ACC112 (cell line): Measurements from ENCODE around the gene TYRP1.
A peak's percentile ranks its signal among the peaks of the same experiment; 100 is the strongest.

ENCODE experiments used
- H2AFZ ChIP-seq: fragments of 200-600 bp; sonication (generic); one replicate; pipeline ENCODE4 v1.6.0; 2017; ENCODE audit warnings: antibody characterized with exemption, low read length; ENCODE audit not compliant: unreplicated experiment
- H3K27ac ChIP-seq: fragments of 200-600 bp; sonication (generic); 2 replicates; pipeline ENCODE4 v1.5.1; 2014; ENCODE audit warnings: low read depth, mild to moderate bottlenecking, antibody characterized with exemption, low read length, moderate library complexity
- H3K27me3 ChIP-seq: fragments of 200-600 bp; sonication (generic); 2 replicates; pipeline ENCODE4 v1.6.1; 2014; ENCODE audit warnings: mild to moderate bottlenecking, antibody characterized with exemption, low read length, moderate library complexity, mixed read lengths; ENCODE audit not compliant: insufficient read depth
- H3K36me3 ChIP-seq: fragments of 200-600 bp; sonication (generic); 2 replicates; pipeline ENCODE4 v1.6.1; 2016; ENCODE audit warnings: mild to moderate bottlenecking, antibody characterized with exemption, low read length, moderate library complexity, mixed read lengths; ENCODE audit not compliant: insufficient read depth
- H3K4me1 ChIP-seq: fragments of 200-600 bp; sonication (generic); one replicate; pipeline ENCODE4 v1.6.1; 2016; ENCODE audit warnings: low read length, mixed read lengths; ENCODE audit not compliant: insufficient read depth, unreplicated experiment, control insufficient read depth
- H3K4me3 ChIP-seq: fragments of 200-600 bp; sonication (generic); 2 replicates; pipeline ENCODE4 v1.5.1; 2014; ENCODE audit warnings: mild to moderate bottlenecking, low read depth, low read length
- H3K79me2 ChIP-seq: fragments of 200-600 bp; sonication (generic); one replicate; pipeline ENCODE4 v1.6.0; 2016; ENCODE audit warnings: low read length; ENCODE audit not compliant: control insufficient read depth, unreplicated experiment, insufficient read depth

Gene TYRP1

DNA sequence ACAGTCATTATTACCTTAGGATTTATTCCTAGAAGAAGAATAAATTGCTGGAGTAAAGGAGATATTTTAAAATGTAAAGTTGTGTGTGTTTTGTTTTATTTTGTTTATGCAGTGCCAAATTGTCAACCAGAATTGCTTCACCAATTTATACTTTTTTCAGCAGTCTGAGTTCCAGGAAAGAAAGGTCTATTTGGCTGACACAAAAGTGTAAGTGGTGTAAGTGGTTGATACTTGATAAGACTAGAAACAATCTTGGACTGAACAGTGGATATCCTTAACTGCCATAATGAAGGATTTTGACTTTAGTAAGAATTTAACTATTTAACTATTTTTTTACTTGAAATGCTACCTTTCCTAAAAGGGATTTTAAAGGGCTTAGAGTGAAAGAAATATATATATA lies 37.7 kb downstream of the TYRP1 start:
- Histone ChIP-seq H3K4me3 (no peak overlapping the region), H3K36me3 (no peaks in the 10 kb centered on the region), H3K79me2 (no peaks in the 10 kb centered on the region), H3K4me1 (no peaks in the 10 kb centered on the region), H2AFZ (no peak overlapping the region), H3K27ac (no peak overlapping the region), H3K27me3 (no peaks in the 10 kb centered on the region)

DNA sequence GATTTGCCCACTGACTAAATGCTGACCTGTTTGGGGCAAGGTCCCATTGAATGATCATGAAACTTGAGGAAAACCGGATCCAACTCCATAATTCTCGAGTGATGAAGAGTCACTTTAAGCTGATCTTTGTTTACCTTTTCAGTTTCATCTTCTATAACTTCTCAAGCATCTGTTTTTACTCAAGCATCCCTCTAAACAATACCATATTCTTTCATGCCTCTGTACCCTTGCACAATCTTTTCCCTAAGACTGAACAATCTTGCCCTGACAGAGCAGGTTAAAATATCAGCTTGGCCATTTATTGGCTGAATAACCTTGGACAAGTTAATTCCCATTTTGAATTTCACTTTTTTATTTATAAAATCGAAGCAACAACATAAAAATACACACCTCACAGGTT lies 39.8 kb downstream of the TYRP1 start:
- no peaks in the 10 kb centered on the region for H3K27me3 ChIP-seq
- no peak overlapping the region for H2AFZ ChIP-seq
- H3K4me1 ChIP-seq, result no peaks in the 10 kb centered on the region
- H3K79me2 ChIP-seq, result no peaks in the 10 kb centered on the region
- no peak overlapping the region for H3K27ac ChIP-seq
- H3K36me3 ChIP-seq, result no peaks in the 10 kb centered on the region
- no peak overlapping the region for H3K4me3 ChIP-seq

DNA sequence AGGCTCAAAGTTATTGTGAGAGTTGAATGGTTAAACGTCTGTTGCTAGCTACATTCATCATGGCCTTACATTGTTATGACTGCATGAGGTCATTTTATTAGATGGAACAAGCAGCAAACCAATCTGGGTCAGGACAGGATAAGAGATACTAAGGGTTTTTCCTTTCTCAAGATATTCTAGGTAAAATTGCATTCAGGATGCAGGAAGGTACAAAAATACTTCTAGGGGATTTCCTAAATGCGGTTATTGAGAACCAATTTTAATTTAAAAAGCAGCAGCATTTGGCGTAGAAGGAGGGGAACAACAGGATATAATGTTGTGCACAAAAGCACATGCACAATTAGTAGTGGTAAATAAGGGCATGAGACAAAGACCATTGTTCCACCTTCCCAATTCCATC lies 42.5 kb downstream of the TYRP1 start:
- H2AFZ ChIP-seq, result no peak overlapping the region
- no peaks in the 10 kb centered on the region for H3K36me3 ChIP-seq
- no peaks in the 10 kb centered on the region for H3K27me3 ChIP-seq
- H3K27ac ChIP-seq, result no peak overlapping the region
- H3K4me1 ChIP-seq, result no peaks in the 10 kb centered on the region
- H3K4me3 ChIP-seq, result no peak overlapping the region
- H3K79me2 ChIP-seq, result no peaks in the 10 kb centered on the region

DNA sequence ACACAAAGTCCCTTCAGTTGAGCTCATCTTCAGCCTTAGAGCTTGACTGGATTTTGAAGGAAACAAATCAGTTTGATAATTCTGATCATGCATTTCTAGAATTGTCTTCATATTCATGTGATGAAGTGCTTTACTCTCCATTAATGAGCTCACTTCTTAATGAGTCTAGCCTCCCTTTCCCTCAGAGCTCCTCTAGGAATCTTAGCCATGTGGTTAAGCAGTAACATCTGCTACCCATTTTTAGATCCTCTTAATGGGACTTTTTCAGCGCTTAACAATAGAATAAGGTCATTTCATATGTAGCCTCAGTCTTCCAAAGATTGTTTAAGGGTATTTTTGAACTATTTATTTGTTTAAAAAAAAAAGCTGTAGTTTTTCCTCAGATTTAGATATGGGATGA lies 44.7 kb downstream of the TYRP1 start:
- Histone ChIP-seq H3K27ac (no peak overlapping the region), H3K27me3 (no peaks in the 10 kb centered on the region)

DNA sequence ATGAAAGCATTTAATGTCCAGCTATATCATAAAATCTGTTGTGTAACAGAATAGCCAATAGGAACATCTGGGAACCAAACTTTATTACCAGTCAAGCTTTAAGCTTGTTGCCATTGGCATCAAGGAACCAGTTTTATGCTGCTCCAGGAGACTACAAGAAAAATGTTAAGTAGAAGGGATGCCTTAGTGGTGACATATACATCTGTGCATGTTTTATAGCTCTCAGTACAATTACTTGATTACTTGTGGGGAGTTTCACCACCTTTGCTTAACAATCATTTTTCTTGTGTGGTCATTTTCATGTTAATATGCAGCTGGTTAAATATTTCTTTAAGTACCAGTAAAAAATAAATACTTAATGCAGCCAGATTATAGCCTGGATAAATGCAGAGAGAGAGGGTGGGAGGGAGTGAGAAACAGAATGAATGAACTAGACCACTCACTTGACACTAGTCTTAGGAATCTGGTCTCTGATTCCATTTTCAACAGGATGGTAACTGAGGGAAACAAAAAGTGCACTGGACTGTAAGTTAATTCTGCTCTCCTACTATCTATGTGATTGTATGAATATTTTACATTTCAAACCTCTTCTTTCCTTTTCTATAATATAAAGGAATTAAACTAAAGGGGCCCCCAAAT lies 45.9 kb downstream of the TYRP1 start:
- no peaks in the 10 kb centered on the region for H3K4me1 ChIP-seq
- H2AFZ ChIP-seq, result no peak overlapping the region
- no peaks in the 10 kb centered on the region for H3K27me3 ChIP-seq
- no peak overlapping the region for H3K4me3 ChIP-seq
- H3K36me3 ChIP-seq, result no peaks in the 10 kb centered on the region
- H3K27ac ChIP-seq, result no peak overlapping the region
- no peaks in the 10 kb centered on the region for H3K79me2 ChIP-seq

More for the DNA sequence above, 44.7 kb downstream of the TYRP1 start:
- Histone ChIP-seq H3K4me1 (no peaks in the 10 kb centered on the region), H3K79me2 (no peaks in the 10 kb centered on the region), H3K36me3 (no peaks in the 10 kb centered on the region), H3K4me3 (no peak overlapping the region), H2AFZ (peak overlapping the region; percentile 36)

DNA sequence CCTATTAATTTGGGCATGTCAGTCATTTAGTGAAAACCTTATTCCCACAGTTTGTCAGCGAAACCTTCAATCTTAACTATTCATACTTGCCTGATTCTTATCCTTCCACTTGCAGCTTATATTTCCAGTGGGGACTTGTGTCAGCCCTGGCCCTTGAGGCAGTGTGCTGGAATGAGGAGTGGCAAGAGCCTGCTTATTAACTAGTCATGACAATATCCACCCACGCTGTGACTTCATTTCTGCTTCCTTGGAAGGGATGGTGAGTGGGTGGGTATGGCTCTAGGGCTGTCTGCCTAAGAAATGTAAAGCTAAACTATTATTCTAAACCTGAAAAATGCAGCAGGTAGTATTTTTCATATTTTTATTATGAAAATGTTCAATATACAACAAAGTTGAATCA lies 47.7 kb downstream of the TYRP1 start:
- Histone ChIP-seq H2AFZ (no peak overlapping the region), H3K4me3 (no peak overlapping the region), H3K27me3 (no peaks in the 10 kb centered on the region)

DNA sequence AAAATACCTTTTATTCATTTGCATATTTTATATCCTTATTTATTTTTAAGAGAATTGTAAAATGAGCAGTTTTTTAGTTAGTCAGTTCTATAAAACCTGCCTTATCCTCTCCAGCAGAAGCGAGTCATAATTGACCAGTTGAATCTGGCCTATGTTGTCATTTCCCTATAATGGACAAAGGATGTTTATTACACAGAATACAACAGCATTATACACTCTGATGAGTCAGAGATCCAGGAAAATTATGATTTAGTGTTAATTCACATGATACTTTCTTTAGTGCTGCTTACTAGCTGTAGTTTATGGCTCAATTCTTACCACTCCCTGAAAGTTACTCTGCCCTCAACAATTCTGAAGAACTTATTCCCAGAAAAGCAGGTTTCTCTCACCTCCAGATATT lies 54.8 kb downstream of the TYRP1 start:
- H2AFZ ChIP-seq, result no peak overlapping the region
- no peaks in the 10 kb centered on the region for H3K36me3 ChIP-seq
- H3K79me2 ChIP-seq, result no peaks in the 10 kb centered on the region

More for the DNA sequence above, 47.7 kb downstream of the TYRP1 start:
- no peaks in the 10 kb centered on the region for H3K4me1 ChIP-seq
- H3K36me3 ChIP-seq, result no peaks in the 10 kb centered on the region
- no peaks in the 10 kb centered on the region for H3K79me2 ChIP-seq
- no peak overlapping the region for H3K27ac ChIP-seq

DNA sequence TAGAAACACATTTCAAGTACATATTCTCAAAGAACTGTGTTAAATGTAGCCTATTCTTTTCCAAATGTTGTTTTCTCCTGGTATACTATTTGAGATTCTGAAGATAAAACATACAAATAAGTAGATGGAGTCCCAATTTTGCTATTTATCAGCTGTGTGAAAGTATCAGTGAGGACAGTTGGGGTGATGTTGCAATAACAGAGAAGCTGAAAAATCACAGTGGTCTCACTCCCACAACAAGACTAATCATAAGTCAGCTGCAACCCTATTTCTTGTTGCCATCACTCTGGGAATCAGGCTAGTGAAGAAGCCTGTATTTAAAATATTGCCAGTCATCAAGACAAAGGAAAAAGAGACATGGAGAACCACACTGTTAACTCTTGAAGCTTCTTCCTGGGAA lies 55.8 kb downstream of the TYRP1 start:
- H3K27me3 ChIP-seq, result no peaks in the 10 kb centered on the region
- no peaks in the 10 kb centered on the region for H3K36me3 ChIP-seq
- H3K27ac ChIP-seq, result no peak overlapping the region
- H3K4me1 ChIP-seq, result peaks cover 4% of the 10 kb centered on the region
- no peaks in the 10 kb centered on the region for H3K79me2 ChIP-seq
- no peak overlapping the region for H2AFZ ChIP-seq
- no peak overlapping the region for H3K4me3 ChIP-seq

More for the DNA sequence above, 54.8 kb downstream of the TYRP1 start:
- Histone ChIP-seq H3K4me3 (no peak overlapping the region), H3K27ac (peak overlapping the region; percentile 53), H3K4me1 (peaks cover 4% of the 10 kb centered on the region), H3K27me3 (no peaks in the 10 kb centered on the region)

DNA sequence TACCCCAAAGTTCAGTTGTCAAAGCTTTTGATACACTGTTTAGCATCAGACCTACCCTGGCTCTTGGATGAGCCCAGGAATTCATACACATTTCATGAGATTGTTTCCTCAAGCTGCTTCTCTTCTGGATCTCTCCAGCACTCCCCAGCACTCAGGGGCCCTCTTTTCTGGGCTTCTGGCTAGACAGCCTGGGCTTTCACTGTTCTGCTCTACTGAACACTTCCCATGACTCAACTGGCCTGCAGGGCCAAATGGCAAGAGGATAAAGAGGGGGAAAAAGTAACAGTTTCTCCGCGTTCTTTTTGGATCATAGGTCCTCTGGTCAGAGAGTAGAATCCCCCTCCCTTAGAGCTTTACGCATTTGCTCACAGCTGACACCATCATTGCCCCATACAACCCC lies 60.7 kb downstream of the TYRP1 start:
- H3K4me3 ChIP-seq, result peak overlapping the region; percentile 15; the same call in 1 of the 2 replicates
- peak overlapping the region; percentile 31 for H2AFZ ChIP-seq
- H3K27me3 ChIP-seq, result no peaks in the 10 kb centered on the region
- H3K4me1 ChIP-seq, result no peaks in the 10 kb centered on the region
- H3K27ac ChIP-seq, result no peak overlapping the region
- no peaks in the 10 kb centered on the region for H3K79me2 ChIP-seq
- no peaks in the 10 kb centered on the region for H3K36me3 ChIP-seq

DNA sequence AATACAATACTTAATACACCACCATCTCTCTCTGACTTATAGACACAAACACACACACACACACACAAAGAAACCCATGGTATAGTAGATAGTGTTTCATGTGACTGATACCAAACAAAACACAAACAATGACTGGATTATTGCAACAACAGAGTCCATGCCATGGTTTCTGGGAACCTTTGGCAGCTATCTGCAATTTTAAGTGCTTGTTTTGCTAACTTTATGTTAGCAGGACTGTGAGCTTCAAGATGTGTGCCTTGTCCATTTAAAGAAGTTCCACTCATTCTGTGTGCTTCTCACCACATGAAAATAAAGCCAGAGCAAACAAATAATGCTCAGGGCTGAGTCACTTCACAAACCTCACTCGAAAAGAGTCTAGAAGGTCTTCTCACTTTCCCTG lies 66.6 kb downstream of the TYRP1 start:
- no peaks in the 10 kb centered on the region for H3K36me3 ChIP-seq
- peak overlapping the region; percentile 5 for H2AFZ ChIP-seq
- no peak overlapping the region for H3K4me3 ChIP-seq
- H3K27me3 ChIP-seq, result no peaks in the 10 kb centered on the region
- peaks cover 16% of the 10 kb centered on the region for H3K4me1 ChIP-seq
- peak overlapping the region; percentile 20 for H3K27ac ChIP-seq
- no peaks in the 10 kb centered on the region for H3K79me2 ChIP-seq
